HEK293 (cell line): ENCODE measurements around the gene CACNA2D3.

ENCODE experiments used
- CTCF ChIP-seq: fragments of 450-650 bp; formaldehyde crosslinking; IDR thresholded peaks from 2 replicates; pipeline ENCODE4 v1.5.1; 2016; ENCODE audit warnings: missing biosample characterization, missing genetic modification characterization
- SETDB1 ChIP-seq: IDR thresholded peaks from one replicate; pipeline ENCODE4 v1.6.1; 2017; ENCODE audit warnings: mild to moderate bottlenecking, low read length, moderate library complexity, mixed read lengths; ENCODE audit not compliant: insufficient read length
- TSHZ1 ChIP-seq: fragments of 450-650 bp; formaldehyde crosslinking; IDR thresholded peaks from 2 replicates; pipeline ENCODE4 v1.5.1; 2016; ENCODE audit warnings: missing biosample characterization, missing genetic modification characterization, borderline replicate concordance
- YY1 ChIP-seq: fragments of 450-650 bp; formaldehyde crosslinking; IDR thresholded peaks from 2 replicates; pipeline ENCODE4 v1.5.1; 2018; ENCODE audit warnings: missing biosample characterization, missing genetic modification characterization
- ZNF266 ChIP-seq: fragments of 450-650 bp; formaldehyde crosslinking; IDR thresholded peaks from 2 replicates; pipeline ENCODE4 v1.5.1; 2016; ENCODE audit warnings: missing biosample characterization, missing genetic modification characterization, low read depth
- ZNF274 ChIP-seq, 2 experiments: fragments of 200-500 bp in 1 of 2; fragments of 450-650 bp in 1 of 2; sonication (Bioruptor generic) in 1 of 2; formaldehyde crosslinking in 1 of 2; IDR thresholded peaks; 2 replicates each; pipeline versions ENCODE4 v1.5.1 to v1.6.1; 2014 to 2016; ENCODE audit warnings: borderline replicate concordance in 1 of 2, inconsistent platforms in 1 of 2, low read length in 1 of 2, missing biosample characterization in 1 of 2, missing genetic modification characterization in 1 of 2
- ZNF488 ChIP-seq: fragments of 450-650 bp; formaldehyde crosslinking; IDR thresholded peaks from 2 replicates; pipeline ENCODE4 v1.5.1; 2016; ENCODE audit warnings: missing biosample characterization, missing genetic modification characterization
- ZNF560 ChIP-seq: fragments of 450-650 bp; formaldehyde crosslinking; IDR thresholded peaks from 2 replicates; pipeline ENCODE4 v1.5.1; 2017; ENCODE audit warnings: missing biosample characterization, missing genetic modification characterization, borderline replicate concordance
- ZNF561 ChIP-seq: fragments of 450-650 bp; IDR thresholded peaks from 2 replicates; pipeline ENCODE4 v1.5.1; 2018; ENCODE audit warnings: missing biosample characterization, missing genetic modification characterization, borderline replicate concordance
- TF ChIP-seq, protein P1 (sequence below): fragments of 450-650 bp; formaldehyde crosslinking; IDR thresholded peaks from 2 replicates; pipeline ENCODE4 v1.5.1; 2016; ENCODE audit warnings: missing biosample characterization, missing genetic modification characterization
- TF ChIP-seq, protein P2 (sequence below): fragments of 450-650 bp; formaldehyde crosslinking; IDR thresholded peaks from 2 replicates; pipeline ENCODE4 v1.5.1; 2016; ENCODE audit warnings: missing biosample characterization, missing genetic modification characterization

GRCh38 chr3:54481606-54482365 is 359.4 kb downstream of the CACNA2D3 start:
- no peak for TF ChIP-seq TSHZ1 (tag by site-specific recombination)
- TF ChIP-seq CTCF, result no peak
- TF ChIP-seq ZNF560 (tag by site-specific recombination), result no peak
- no peak for TF ChIP-seq ZNF266 (tag by site-specific recombination)
- TF ChIP-seq ZNF561 (tag by site-specific recombination), result no peak
- no peak for TF ChIP-seq YY1 (tag by site-specific recombination)
- TF ChIP-seq SETDB1, result no peak
- TF ChIP-seq, protein P1, sequence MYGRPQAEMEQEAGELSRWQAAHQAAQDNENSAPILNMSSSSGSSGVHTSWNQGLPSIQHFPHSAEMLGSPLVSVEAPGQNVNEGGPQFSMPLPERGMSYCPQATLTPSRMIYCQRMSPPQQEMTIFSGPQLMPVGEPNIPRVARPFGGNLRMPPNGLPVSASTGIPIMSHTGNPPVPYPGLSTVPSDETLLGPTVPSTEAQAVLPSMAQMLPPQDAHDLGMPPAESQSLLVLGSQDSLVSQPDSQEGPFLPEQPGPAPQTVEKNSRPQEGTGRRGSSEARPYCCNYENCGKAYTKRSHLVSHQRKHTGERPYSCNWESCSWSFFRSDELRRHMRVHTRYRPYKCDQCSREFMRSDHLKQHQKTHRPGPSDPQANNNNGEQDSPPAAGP (tag by site-specific recombination), result no peak
- TF ChIP-seq, protein P2, sequence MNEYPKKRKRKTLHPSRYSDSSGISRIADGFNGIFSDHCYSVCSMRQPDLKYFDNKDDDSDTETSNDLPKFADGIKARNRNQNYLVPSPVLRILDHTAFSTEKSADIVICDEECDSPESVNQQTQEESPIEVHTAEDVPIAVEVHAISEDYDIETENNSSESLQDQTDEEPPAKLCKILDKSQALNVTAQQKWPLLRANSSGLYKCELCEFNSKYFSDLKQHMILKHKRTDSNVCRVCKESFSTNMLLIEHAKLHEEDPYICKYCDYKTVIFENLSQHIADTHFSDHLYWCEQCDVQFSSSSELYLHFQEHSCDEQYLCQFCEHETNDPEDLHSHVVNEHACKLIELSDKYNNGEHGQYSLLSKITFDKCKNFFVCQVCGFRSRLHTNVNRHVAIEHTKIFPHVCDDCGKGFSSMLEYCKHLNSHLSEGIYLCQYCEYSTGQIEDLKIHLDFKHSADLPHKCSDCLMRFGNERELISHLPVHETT (tag by site-specific recombination), result no peak
- TF ChIP-seq ZNF274 (IDR thresholded peaks at IDR 0.05; ENCODE audit: low read length), result no peak
- TF ChIP-seq ZNF274 (tag by site-specific recombination; IDR thresholded peaks at IDR 0.05; ENCODE audit: borderline replicate concordance), result no peak
- TF ChIP-seq ZNF488, result no peak
